NOMO-1 (cell line): ENCODE measurements around the gene CDK5R2.
"Not testable (repeated sequence)": the region's sequence is repeated elsewhere in the genome, so short reads cannot be mapped to it uniquely, and the experiment has no call there.

Experiments
- DNase-seq, 2 experiments: peaks; one replicate each; lab custom pipeline; 2025; ENCODE audit not compliant: unreplicated experiment in 2 of 2; lab: John Stamatoyannopoulos, UW

CDK5R2 gene

GRCh38 chr2:218959141-218959731, at the start of gene CDK5R2:
Gene CDK5R2 (plus strand): TSS chr2:218959666. CDS start chr2:218959821, 155 bp downstream.
- peak; percentile 74 to 85 for DNase-seq

DNA sequence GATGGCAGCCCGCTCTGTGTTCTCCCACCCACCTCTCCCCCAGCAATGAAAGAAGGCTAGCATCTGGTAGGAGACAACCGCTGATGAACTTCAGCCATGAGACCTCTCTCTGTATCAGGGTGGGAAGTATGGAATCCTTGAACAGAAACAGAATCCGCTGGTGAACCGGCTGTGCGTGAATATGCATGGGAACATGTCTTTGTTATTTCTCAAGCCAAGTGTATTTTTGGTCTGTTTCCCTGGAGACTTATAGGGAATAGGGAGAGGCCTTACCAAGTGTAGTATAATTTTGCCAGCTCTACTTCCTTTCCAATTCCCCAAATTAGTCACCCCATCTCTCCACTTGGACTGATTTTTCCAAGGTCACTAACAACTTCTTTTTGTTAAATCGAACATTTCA, 48.7 kb upstream of the CDK5R2 start:
- no peak for DNase-seq

GRCh38 chr2:218920504-218920903, 39.0 kb upstream of the CDK5R2 start:
- DNase-seq = no peak

DNA sequence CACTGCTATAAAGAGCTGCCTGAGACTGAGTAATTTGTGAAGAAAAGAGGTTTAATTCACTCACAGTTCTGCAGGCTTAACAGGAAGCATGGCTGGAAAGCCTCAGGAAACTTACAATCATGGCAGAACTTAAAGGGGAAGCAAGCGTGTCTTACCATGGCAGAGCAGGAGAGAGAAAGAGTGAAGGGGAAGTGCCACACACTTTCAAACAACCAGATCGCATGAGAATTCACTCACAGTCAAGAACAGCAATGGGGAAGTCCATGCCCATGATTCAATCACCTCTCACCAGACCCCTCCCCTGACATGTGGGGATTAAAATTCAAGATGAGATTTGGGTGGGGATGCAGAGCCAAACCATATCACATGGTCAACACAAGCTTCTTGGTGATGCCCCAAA, 34.7 kb upstream of the CDK5R2 start:
- peak in 1 of 2 experiments; percentile 10 for DNase-seq

GRCh38 chr2:218925434-218925833, 34.0 kb upstream of the CDK5R2 start:
- no peak for DNase-seq

DNA sequence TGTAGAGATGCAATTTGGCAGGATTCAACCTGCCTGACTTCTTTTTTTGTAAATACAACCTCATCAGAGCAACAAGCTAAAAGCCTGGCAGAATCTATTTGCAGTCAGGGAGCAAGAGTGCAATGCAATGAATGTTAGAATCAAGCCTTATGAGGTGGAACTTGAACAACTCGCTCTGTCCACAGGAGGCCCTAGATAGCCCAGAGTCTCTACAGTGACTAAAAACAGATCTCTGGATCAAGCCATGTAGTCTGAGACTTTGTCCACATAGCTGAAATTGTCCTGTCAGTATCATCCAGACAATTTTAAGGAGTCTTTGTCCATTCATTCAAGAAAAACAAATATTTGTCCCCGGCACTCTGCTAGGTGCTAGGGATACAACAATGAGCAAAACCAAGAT, 32.0 kb upstream of the CDK5R2 start:
- DNase-seq = no peak

GRCh38 chr2:218927876-218928275, 31.6 kb upstream of the CDK5R2 start:
- DNase-seq = no peak

DNA sequence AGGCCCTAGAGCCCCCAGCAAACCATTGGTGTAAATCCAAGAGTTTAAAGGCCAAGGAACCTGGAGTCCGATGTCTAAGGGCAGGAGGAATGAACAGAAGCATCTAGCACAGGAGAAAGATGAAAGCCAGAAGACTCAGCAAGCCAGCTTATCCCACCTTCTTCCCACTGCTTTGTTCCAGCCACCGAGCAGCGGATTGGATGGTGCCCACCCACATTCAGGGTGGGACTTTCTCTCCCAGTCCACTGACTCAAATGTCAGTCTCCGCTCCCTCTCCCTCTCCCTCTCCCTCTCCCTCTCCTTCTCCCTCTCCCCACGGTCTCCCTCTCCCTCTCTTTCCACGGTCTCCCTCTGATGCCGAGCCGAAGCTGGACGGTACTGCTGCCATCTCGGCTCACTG, 29.0 kb upstream of the CDK5R2 start:
- DNase-seq = not testable (repeated sequence)

DNA sequence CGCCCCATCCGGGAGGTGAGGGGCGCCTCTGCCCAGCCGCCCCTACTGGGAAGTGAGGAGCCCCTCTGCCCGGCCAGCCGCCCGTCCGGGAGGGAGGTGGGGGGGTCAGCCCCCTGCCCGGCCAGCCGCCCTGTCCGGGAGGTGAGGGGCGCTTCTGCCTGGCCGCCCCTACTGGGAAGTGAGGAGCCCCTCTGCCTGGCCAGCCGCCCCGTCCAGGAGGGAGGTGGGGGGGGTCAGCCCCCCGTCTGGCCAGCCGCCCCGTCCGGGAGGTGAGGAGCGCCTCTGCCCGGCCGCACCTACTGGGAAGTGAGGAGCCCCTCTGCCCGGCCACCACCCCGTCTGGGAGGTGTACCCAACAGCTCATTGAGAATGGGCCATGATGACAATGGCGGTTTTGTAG, 27.7 kb upstream of the CDK5R2 start:
- DNase-seq = not testable (repeated sequence)

GRCh38 chr2:218944759-218945404, 14.6 kb upstream of the CDK5R2 start:
- no peak for DNase-seq

- DNase-seq = no peak
Observed at GRCh38 chr2:218946621-218947020, 12.8 kb upstream of the CDK5R2 start.

DNA sequence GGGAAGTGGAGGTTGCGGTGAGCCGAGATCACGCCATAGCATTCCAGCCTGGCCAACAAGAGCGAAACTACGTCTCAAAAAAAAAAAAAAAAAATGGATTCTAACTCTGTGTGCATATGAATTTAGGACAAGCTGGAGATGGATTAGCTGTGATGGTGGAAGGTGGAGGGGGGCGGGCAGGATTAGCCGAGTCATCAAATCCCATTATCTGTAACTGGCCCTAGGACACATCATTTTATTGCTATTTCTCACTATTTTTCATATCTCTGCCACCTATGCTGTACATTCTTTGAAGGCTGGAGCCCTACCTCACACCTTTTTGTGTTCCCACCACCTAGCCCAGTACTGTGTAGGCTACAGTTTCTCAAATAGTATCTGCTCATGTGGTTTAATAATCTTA, 7.3 kb upstream of the CDK5R2 start:
- DNase-seq = no peak

GRCh38 chr2:218953366-218953954, 6.0 kb upstream of the CDK5R2 start:
- DNase-seq = no peak

DNA sequence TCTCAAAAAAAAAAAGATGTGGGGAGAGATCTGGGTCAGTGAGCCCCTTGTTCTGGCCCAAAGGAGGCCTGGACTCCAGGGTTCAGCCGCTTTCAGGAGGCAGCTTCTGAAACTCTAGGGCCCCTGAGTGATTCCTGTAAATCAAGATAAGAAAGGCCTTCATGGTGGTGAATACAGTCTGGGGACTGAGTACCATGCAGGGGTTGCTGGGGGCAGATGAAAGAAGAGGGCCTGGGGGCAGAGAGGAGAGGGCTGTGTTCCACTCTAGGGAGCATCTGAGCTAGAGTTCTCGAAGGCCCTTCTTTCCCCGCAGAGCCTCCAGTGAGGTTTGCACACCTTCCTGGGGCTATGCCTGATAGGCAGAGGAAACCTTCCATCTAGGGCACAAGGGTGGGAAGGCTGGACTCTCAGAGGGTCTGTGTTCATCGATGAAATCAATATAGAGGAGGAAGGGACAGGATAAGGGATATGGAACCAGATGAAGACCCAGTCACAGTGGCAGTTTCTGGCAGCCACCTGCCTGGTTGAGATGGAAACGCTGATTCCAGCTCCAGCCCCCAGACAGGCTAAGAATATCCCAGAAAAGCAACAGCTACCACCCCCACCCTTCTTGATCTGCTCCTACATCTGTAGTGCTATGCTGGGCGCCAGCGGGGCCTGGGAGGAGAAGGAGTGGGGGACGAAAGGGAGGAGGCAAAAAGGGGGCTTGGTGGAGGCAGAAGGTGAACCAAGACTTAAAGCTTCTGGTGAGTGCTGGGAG, 4.7 kb upstream of the CDK5R2 start:
- no peak for DNase-seq

DNA sequence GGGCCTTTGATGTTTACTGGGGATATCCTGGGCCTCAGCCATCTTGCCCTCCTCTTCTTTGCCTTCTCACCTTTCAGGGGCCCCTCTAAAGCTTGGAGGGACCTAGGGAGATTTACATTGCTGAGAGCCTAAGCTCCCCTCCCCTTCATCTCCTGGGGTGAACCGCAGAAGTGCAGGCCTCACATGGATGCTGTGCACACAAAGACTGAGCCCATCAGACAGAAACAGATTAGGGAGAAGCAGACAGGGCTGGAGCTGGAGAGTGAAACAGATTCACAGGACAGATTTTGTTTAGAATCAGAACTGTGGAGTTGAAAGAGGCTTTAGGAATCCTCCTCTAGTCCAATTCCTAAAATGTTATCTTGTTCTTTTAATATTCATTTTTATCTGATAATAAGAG, 3.4 kb upstream of the CDK5R2 start:
- no peak for DNase-seq

GRCh38 chr2:218957671-218958070, 1.8 kb upstream of the CDK5R2 start:
- no peak for DNase-seq

DNA sequence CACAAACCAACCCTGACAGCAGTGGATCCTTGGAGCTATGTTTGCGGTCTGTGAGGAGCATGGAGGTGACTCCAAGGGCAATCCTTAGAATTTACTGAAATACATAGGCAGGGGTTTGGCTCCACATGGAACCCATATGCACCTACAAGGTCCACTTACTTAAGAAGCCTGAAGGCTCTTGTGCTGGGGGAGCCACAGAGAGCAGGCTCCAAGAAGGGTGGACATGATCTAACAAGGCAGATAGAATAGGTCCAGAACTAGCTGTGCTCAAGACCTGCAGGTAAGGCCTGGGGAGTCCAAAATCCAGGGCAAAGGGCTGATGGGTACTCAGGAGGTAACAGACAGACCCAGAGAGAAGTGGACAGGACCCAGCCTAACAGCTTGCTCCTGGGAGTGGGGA, 1.2 kb upstream of the CDK5R2 start:
- DNase-seq = no peak

DNA sequence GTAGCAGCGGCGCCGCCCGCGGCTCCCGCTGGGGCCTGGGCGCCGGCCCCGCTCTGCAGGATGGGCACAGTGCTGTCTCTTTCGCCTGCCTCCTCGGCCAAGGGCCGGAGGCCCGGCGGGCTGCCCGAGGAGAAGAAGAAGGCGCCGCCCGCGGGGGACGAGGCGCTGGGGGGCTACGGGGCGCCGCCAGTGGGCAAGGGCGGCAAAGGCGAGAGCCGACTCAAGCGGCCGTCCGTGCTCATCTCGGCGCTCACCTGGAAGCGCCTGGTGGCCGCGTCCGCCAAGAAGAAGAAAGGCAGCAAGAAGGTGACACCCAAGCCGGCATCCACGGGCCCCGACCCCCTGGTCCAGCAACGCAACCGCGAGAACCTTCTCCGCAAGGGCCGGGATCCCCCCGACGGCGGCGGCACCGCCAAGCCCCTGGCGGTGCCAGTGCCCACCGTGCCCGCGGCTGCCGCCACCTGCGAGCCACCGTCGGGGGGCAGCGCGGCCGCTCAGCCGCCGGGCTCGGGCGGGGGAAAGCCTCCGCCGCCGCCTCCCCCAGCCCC, 369 bp downstream of the CDK5R2 start:
- DNase-seq = no peak

GRCh38 chr2:218960309-218961165, 1.1 kb downstream of the CDK5R2 start:
- DNase-seq = no peak

DNA sequence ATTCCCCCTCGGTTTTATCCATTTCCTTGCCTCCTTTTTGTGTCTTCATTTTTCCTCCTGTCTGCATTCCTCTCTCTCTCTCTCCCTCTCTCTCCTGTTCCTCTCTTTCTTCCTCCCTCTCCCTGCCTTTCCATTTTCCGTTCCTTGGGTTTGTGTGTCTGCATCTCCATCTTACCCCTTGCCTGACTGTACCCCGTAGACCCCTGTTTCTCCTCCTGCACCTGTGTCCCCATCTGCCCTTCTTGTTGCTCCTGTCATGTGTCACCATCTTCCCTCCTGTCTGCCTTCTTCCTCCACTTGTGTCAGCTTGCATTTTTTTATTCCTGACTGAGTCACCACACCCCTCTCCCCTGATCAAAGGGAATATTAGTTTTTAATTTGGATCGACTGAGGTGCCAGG, 1.8 kb downstream of the CDK5R2 start:
- DNase-seq = no peak
